Panc1 (cell line): ENCODE measurements around the gene TEX264. TPM values are rescaled to one million over a fixed set of nuclear protein-coding genes. Genes with fewer than 3 reads are reported as not detected.
A peak's percentile ranks its signal among the peaks of the same experiment; 100 is the strongest.

Experiments
- ATAC-seq: fragments of 200-7000 bp; cut with Tn5 transposase; 2 replicates; pipeline ENCODE4 v1.9.1; 2020; ENCODE audit warnings: mild to moderate bottlenecking, moderate library complexity
- BruUV-seq: library from RNA; stranded (reverse); fragments of 400-500 nt; replicated peaks from 2 replicates; lab custom pipeline; 2021; lab: Mats Ljungman, UMichigan
- CTCF ChIA-PET: fragments of 300-600 bp; sonication (Branson Sonifier 250); formaldehyde crosslinking; loops from one replicate; lab custom pipeline; 2022; ENCODE audit warnings: antibody characterized with exemption; lab: Charles Lee
- POLR2A ChIA-PET: fragments of 300-600 bp; sonication (Branson Sonifier 250); formaldehyde crosslinking; loops from one replicate; lab custom pipeline; 2022; ENCODE audit warnings: antibody characterized with exemption; lab: Charles Lee
- DNase-seq: peaks from one replicate; pipeline ENCODE4 v3.0.0-alpha.2; 2010; ENCODE audit warnings: low read depth, low spot score
- H3K27ac ChIP-seq: 2 replicates; pipeline ENCODE4 v1.5.1; 2011; ENCODE audit warnings: mild to moderate bottlenecking, low read length, inconsistent platforms
- H3K27me3 ChIP-seq: fragments of 200-500 bp; sonication (Bioruptor generic); 2 replicates; pipeline ENCODE4 v1.6.0; 2014; ENCODE audit warnings: low read length, inconsistent platforms; ENCODE audit not compliant: control insufficient read depth, insufficient read depth
- H3K36me3 ChIP-seq: fragments of 200-500 bp; sonication (Bioruptor generic); 2 replicates; pipeline ENCODE4 v1.5.1; 2014; ENCODE audit warnings: inconsistent platforms, mild to moderate bottlenecking, low read length, moderate library complexity; ENCODE audit not compliant: control insufficient read depth, insufficient read depth
- H3K4me1 ChIP-seq: 2 replicates; pipeline ENCODE4 v1.5.1; 2011; ENCODE audit warnings: inconsistent platforms, mild to moderate bottlenecking, low read length, moderate library complexity; ENCODE audit not compliant: control insufficient read depth, insufficient read depth
- H3K4me3 ChIP-seq, 2 experiments: 2 replicates each; pipeline ENCODE4 v1.5.1; 2011 to 2012; ENCODE audit warnings: low read depth in 2 of 2, low read length in 2 of 2, mild to moderate bottlenecking in 2 of 2, inconsistent platforms in 1 of 2, moderate library complexity in 1 of 2
- H3K9me3 ChIP-seq: fragments of 200-500 bp; sonication (Bioruptor generic); 2 replicates; pipeline ENCODE4 v1.5.1; 2014; ENCODE audit warnings: low read depth, mild to moderate bottlenecking, inconsistent platforms, low read length, moderate library complexity; ENCODE audit not compliant: control insufficient read depth, insufficient read depth
- POLR2AphosphoS5 ChIP-seq: IDR thresholded peaks from 2 replicates; pipeline ENCODE4 v1.6.1; 2012; ENCODE audit warnings: mild to moderate bottlenecking, low read depth, low read length, moderate library complexity
- SIN3A ChIP-seq: IDR thresholded peaks from 2 replicates; pipeline ENCODE4 v1.6.1; 2012; ENCODE audit warnings: low read depth, mild to moderate bottlenecking, low read length, moderate library complexity, borderline replicate concordance; ENCODE audit not compliant: insufficient read depth
- TCF7L2 ChIP-seq: IDR thresholded peaks from 2 replicates; pipeline ENCODE4 v1.6.1; 2011; ENCODE audit warnings: mild to moderate bottlenecking, low read depth, low read length, inconsistent platforms
- in situ Hi-C: cut with HindIII; loops from 2 replicates; pipeline ENCODE4 v1.10.0; 2016; ENCODE audit warnings: low sequenced_read_pairs, low pct_unique_long_range_greater_than_20kb
- intact Hi-C: fragments of 100-400 bp; cut with micrococcal nuclease; formaldehyde crosslinking; loops from one replicate; pipeline ENCODE4 v1.10.0; 2022; ENCODE audit not compliant: unreplicated experiment
- total RNA-seq: library from RNA; stranded (reverse); gene quantifications from one replicate; pipeline ENCODE4 v1.2.1, GENCODE V29; 2021; ENCODE audit not compliant: unreplicated experiment
- TF ChIP-seq, protein P1 (sequence below), 2 experiments: IDR thresholded peaks; 2 replicates each; pipeline ENCODE4 v1.6.1; 2011 to 2012; ENCODE audit warnings: low read depth in 2 of 2, control low read depth in 1 of 2, low read length in 1 of 2, mild to moderate bottlenecking in 1 of 2, moderate library complexity in 1 of 2; ENCODE audit not compliant: insufficient read depth in 1 of 2
- TF ChIP-seq, protein P2 (sequence below): fragments of 450-650 bp; IDR thresholded peaks from 2 replicates; pipeline ENCODE4 v1.5.1; 2017; ENCODE audit warnings: mild to moderate bottlenecking

The TEX264 gene
- total RNA-seq, 1 experiment from 2014 or later: 45.8 TPM

DNA sequence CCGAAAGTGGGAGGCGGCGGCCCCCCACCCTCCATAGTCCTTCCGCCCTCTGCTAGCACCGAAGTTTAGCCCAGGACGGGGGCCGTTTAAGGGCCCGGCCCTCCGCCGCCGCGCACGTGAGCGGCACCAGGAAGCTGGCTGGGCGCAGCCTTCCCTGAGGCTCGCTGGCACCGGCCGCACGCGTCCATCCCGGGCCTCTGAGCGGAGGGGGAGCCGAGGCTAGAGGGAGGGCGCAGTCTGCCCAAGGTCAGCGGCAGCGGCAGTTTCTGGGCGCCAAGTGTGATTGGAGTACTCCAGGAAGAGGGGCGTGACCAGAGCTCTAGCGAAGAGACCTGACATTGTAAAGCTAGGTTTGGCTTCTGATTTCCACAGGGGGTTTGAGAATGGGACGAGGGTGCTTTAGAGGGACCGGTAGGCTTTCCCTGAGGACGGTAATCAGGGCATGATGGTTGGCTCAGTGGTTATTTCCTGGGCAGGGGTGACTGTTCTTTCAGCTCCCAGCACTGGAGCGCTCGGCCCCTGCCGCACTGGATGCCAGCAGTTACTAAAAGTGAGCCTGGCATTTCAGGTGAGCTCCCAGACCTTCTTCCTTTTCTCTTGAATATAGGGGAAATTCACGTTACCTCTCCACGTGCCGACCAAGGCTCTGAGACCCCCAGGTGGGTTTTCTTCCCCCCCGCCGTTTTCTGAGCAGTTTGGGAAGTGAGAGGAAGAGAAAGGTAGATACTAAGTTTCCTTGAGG is 853 bp downstream of the TEX264 start:
- Histone ChIP-seq H3K27ac (peak overlapping the region; percentile 86), H3K27me3 (no peaks in the 10 kb centered on the region), H3K9me3 (no peaks in the 10 kb centered on the region), H3K4me1 (peaks cover 20% of the 10 kb centered on the region), H3K36me3 (no peaks in the 10 kb centered on the region), H3K4me3 (peak overlapping the region; percentile 79 to 86)
- BruUV-seq: no TSS peak
- ChIA-PET CTCF (interaction anchor here (0.5 to 0.7 kb wide), 2 partner anchors 28 to 47 kb away, joined by 3 to 6 read pairs; no protein-coding TSS in a partner anchor), POLR2A (no interaction called here)
- intact Hi-C loops: no loop called here
- TF ChIP-seq, protein P1, sequence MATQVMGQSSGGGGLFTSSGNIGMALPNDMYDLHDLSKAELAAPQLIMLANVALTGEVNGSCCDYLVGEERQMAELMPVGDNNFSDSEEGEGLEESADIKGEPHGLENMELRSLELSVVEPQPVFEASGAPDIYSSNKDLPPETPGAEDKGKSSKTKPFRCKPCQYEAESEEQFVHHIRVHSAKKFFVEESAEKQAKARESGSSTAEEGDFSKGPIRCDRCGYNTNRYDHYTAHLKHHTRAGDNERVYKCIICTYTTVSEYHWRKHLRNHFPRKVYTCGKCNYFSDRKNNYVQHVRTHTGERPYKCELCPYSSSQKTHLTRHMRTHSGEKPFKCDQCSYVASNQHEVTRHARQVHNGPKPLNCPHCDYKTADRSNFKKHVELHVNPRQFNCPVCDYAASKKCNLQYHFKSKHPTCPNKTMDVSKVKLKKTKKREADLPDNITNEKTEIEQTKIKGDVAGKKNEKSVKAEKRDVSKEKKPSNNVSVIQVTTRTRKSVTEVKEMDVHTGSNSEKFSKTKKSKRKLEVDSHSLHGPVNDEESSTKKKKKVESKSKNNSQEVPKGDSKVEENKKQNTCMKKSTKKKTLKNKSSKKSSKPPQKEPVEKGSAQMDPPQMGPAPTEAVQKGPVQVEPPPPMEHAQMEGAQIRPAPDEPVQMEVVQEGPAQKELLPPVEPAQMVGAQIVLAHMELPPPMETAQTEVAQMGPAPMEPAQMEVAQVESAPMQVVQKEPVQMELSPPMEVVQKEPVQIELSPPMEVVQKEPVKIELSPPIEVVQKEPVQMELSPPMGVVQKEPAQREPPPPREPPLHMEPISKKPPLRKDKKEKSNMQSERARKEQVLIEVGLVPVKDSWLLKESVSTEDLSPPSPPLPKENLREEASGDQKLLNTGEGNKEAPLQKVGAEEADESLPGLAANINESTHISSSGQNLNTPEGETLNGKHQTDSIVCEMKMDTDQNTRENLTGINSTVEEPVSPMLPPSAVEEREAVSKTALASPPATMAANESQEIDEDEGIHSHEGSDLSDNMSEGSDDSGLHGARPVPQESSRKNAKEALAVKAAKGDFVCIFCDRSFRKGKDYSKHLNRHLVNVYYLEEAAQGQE (IDR thresholded peaks at IDR 0.05; ENCODE audit: insufficient read depth in 1 of 2, low read depth in 2 of 2, low read length in 1 of 2): no peak
- TF ChIP-seq POLR2AphosphoS5: no peak
- no peak for TF ChIP-seq SIN3A
- TF ChIP-seq, protein P2, sequence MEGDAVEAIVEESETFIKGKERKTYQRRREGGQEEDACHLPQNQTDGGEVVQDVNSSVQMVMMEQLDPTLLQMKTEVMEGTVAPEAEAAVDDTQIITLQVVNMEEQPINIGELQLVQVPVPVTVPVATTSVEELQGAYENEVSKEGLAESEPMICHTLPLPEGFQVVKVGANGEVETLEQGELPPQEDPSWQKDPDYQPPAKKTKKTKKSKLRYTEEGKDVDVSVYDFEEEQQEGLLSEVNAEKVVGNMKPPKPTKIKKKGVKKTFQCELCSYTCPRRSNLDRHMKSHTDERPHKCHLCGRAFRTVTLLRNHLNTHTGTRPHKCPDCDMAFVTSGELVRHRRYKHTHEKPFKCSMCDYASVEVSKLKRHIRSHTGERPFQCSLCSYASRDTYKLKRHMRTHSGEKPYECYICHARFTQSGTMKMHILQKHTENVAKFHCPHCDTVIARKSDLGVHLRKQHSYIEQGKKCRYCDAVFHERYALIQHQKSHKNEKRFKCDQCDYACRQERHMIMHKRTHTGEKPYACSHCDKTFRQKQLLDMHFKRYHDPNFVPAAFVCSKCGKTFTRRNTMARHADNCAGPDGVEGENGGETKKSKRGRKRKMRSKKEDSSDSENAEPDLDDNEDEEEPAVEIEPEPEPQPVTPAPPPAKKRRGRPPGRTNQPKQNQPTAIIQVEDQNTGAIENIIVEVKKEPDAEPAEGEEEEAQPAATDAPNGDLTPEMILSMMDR: no peak
- TF ChIP-seq TCF7L2: no peak
- DNase-seq (no peak), ATAC-seq (peak; percentile 61)
- in situ Hi-C loops: no loop called here

DNA sequence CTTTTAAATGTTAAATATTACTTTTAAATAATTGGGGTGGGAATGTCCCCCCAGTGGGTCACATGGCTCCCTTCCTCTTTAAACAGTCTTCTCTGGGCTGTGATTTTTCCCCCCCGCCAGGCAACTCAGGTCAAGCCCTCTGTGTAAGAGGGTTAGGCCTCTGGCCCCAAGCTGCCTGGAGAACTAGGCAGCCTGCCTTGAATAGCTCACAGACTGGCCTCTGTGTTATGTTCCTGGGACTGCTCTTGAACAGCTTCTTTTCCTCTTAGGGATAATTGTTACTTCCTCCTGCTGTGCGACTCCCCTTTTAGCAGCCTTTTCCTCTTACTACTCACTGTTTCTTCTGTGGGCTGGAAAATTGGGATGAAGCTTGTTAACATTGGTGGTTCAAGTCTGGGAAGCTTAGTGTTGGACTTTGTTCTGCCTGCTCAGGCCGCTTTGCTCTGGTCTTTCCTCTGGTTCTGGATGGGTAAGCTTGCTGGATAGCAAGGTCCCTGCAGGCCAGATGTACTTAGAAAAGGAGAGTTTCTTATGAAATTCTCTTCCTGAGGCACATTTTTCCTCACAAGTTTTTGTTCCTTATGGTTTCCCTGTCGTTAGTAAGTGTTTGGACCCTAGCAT is 2.2 kb downstream of the TEX264 start:
- Histone ChIP-seq H3K9me3 (no peaks in the 10 kb centered on the region), H3K4me3 (no peak overlapping the region), H3K36me3 (no peaks in the 10 kb centered on the region), H3K27ac (no peak overlapping the region), H3K4me1 (peaks cover 20% of the 10 kb centered on the region), H3K27me3 (no peaks in the 10 kb centered on the region)
- DNase-seq: no peak
- intact Hi-C loops (no loop called here), in situ Hi-C loops (no loop called here)
- TF ChIP-seq SIN3A: no peak
- TF ChIP-seq, protein P1 (IDR thresholded peaks at IDR 0.05; ENCODE audit: insufficient read depth in 1 of 2, low read depth in 2 of 2, low read length in 1 of 2): no peak
- TF ChIP-seq TCF7L2: no peak
- TF ChIP-seq POLR2AphosphoS5: no peak
- TF ChIP-seq, protein P2: no peak
- CTCF ChIA-PET: interaction anchor here (0.8 kb wide), 1 partner anchor 9 kb away, joined by 3 read pairs; no protein-coding TSS in a partner anchor
- BruUV-seq: no TSS peak
- no peak for ATAC-seq
- POLR2A ChIA-PET: no interaction called here
